ENCODE data around the gene SCRN2.

Gene SCRN2

DNA sequence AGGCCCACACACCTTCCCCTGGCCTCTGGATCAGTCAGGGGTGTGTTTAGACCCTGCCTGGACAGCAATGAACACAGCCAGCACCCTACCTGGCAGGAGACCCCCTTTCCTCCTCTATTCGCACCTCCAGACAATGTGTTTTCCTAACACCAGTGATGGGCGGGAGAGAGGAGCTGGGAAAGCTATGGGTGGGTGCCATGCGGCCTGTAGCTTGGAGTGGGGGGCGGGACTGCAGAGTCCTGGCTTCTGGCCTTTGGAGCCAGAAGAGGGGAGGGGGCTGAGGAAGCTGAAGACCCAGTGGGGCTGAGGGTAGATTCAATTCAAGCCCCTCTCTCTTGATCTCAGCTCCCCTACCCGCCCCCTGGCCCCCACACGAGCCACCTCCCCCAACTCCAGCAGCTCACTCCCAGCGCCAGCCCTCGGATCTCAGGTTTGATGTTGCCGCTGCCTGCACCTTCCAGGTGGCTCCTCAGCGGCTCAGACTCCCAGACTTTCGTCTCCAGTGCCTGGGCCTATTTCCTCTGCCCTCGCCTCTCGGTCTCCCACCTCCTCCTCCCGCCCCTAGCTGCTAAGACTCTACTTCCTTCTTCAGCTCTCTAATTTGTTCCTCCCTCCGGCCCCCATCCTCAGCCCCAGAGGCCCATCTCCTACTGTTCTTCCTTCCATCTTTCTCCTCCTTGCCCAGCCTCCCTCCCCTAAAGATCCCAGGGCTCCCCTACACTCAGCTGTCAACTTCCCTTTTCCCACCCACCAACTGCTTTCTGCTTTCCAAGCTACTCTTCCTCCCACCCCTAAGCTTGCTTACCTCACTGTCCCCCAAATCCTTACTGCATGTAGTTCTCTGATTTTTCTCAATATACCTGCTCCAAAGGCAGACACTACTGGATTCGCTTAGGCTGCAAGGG lies 16.7 kb upstream of the SCRN2 start:
- no peak overlapping the region for H3K4me3 ChIP-seq (replicated peaks; ENCODE audit: low read depth, low read length)
- TF ChIP-seq, protein P1, sequence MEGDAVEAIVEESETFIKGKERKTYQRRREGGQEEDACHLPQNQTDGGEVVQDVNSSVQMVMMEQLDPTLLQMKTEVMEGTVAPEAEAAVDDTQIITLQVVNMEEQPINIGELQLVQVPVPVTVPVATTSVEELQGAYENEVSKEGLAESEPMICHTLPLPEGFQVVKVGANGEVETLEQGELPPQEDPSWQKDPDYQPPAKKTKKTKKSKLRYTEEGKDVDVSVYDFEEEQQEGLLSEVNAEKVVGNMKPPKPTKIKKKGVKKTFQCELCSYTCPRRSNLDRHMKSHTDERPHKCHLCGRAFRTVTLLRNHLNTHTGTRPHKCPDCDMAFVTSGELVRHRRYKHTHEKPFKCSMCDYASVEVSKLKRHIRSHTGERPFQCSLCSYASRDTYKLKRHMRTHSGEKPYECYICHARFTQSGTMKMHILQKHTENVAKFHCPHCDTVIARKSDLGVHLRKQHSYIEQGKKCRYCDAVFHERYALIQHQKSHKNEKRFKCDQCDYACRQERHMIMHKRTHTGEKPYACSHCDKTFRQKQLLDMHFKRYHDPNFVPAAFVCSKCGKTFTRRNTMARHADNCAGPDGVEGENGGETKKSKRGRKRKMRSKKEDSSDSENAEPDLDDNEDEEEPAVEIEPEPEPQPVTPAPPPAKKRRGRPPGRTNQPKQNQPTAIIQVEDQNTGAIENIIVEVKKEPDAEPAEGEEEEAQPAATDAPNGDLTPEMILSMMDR (IDR thresholded peaks at IDR 0.05; ENCODE audit: low read length, missing control alignments): no peak
- DNase-seq (ENCODE audit: low read depth): no peak

- no peak overlapping the region for H3K4me3 ChIP-seq (replicated peaks; ENCODE audit: low read depth, low read length)
- no peak for DNase-seq (ENCODE audit: low read depth)
- TF ChIP-seq, protein P1 (IDR thresholded peaks at IDR 0.05; ENCODE audit: low read length, missing control alignments): no peak
Measured at GRCh38 chr17:47856830-47857229, 15.8 kb upstream of the SCRN2 start.

GRCh38 chr17:47855737-47856136 lies 14.7 kb upstream of the SCRN2 start:
- peak; percentile 41 for DNase-seq (ENCODE audit: low read depth)
- no peak overlapping the region for H3K4me3 ChIP-seq (replicated peaks; ENCODE audit: low read depth, low read length)

GRCh38 chr17:47853616-47854015 lies 12.5 kb upstream of the SCRN2 start:
- TF ChIP-seq, protein P1 (IDR thresholded peaks at IDR 0.05; ENCODE audit: low read length, missing control alignments): no peak
- DNase-seq (ENCODE audit: low read depth): no peak
- no peak overlapping the region for H3K4me3 ChIP-seq (replicated peaks; ENCODE audit: low read depth, low read length)

More at GRCh38 chr17:47855737-47856136, 14.7 kb upstream of the SCRN2 start:
- TF ChIP-seq, protein P1 (IDR thresholded peaks at IDR 0.05; ENCODE audit: low read length, missing control alignments): no peak

- TF ChIP-seq, protein P1 (IDR thresholded peaks at IDR 0.05; ENCODE audit: low read length, missing control alignments): no peak
- no peak for DNase-seq (ENCODE audit: low read depth)
- no peak overlapping the region for H3K4me3 ChIP-seq (replicated peaks; ENCODE audit: low read depth, low read length)
Measured at GRCh38 chr17:47852113-47852949, 11.3 kb upstream of the SCRN2 start.

DNA sequence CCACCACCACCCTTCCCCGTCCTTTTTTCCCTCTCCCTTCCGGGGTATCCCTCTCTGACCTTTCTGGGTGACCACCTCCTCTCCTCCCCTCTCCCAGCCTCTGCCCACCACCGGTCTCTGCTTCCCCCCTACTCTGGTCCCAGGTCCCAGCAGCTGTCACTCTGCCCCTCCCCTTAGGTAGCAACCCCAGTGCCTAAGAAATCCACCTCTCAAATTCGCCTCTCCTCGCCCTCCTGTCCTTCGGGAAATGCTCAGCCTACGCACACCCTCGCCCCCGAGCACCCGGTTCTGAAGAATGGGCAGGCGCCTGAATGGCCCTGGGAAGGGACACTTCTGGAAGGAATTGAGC lies 10.7 kb upstream of the SCRN2 start:
- no peak overlapping the region for H3K4me3 ChIP-seq (replicated peaks; ENCODE audit: low read depth, low read length)
- TF ChIP-seq, protein P1 (IDR thresholded peaks at IDR 0.05; ENCODE audit: low read length, missing control alignments): no peak
- DNase-seq (ENCODE audit: low read depth): no peak

Measured in fibroblast of pulmonary artery (primary cell).